SK-N-SH (cell line): Measurements from ENCODE around the gene PPP2R3B. TPM values are rescaled to one million over a fixed set of nuclear protein-coding genes. Genes with fewer than 3 reads are reported as not detected.

Source experiments
- CTCF ChIA-PET: fragments of 300-600, 350-600 bp; formaldehyde crosslinking; extraction: SDS; loops from one replicate; lab custom pipeline; 2021; lab: Yijun Ruan, JAX
- POLR2A ChIA-PET: fragments of 350-600 bp; sonication (Branson Sonifier 250); formaldehyde crosslinking; extraction: SDS; loops from one replicate; lab custom pipeline; 2020; ENCODE audit warnings: antibody characterized with exemption, inconsistent platforms; lab: Yijun Ruan, JAX
- DNase-seq: peaks from one replicate; pipeline ENCODE4 v3.0.0; 2012
- H2AFZ ChIP-seq: fragments of 200-600 bp; sonication (generic); 2 replicates; pipeline ENCODE4 v1.8.1; 2016; ENCODE audit warnings: antibody characterized with exemption, mild to moderate bottlenecking, low read depth
- H3F3A ChIP-seq: fragments of 200-600 bp; sonication (generic); replicated peaks from 2 replicates; pipeline ENCODE3; 2016; ENCODE audit warnings: antibody characterized with exemption, mild to moderate bottlenecking; ENCODE audit not compliant: insufficient read depth
- H3K27ac ChIP-seq, 2 experiments: fragments of 200-500 bp in 1 of 2; fragments of 200-600 bp in 1 of 2; sonication (Bioruptor generic) in 1 of 2; sonication (generic), shearing (Covaris generic) in 1 of 2; 2 replicates each; pipeline versions ENCODE4 v1.5.1 to v1.6.1; 2014 to 2016; ENCODE audit warnings: low read depth in 2 of 2, inconsistent platforms in 1 of 2, low read length in 1 of 2, mild to moderate bottlenecking in 1 of 2, mixed read lengths in 1 of 2
- H3K27me3 ChIP-seq: fragments of 200-600 bp; sonication (generic), shearing (Covaris generic); 2 replicates; pipeline ENCODE4 v1.6.1; 2016; ENCODE audit warnings: mixed run types; ENCODE audit not compliant: insufficient read depth
- H3K36me3 ChIP-seq, 2 experiments: fragments of 200-500 bp in 1 of 2; fragments of 200-600 bp in 1 of 2; sonication (Bioruptor generic) in 1 of 2; sonication (generic) in 1 of 2; replicated peaks in 1 of 2; 2 replicates each; pipeline versions ENCODE3 to v1.5.1; 2014 to 2016; ENCODE audit warnings: low read length in 1 of 2, mild to moderate bottlenecking in 1 of 2; ENCODE audit not compliant: insufficient read depth in 2 of 2, control insufficient read depth in 1 of 2
- H3K4me1 ChIP-seq, 2 experiments: fragments of 200-500 bp in 1 of 2; fragments of 200-600 bp in 1 of 2; sonication (Bioruptor generic) in 1 of 2; sonication (generic), shearing (Covaris generic) in 1 of 2; 2 replicates each; pipeline versions ENCODE4 v1.5.1 to v1.6.1; 2014 to 2016; ENCODE audit warnings: low read depth in 1 of 2, low read length in 1 of 2, mixed run types in 1 of 2; ENCODE audit not compliant: insufficient read depth in 2 of 2, control insufficient read depth in 1 of 2
- H3K4me2 ChIP-seq: fragments of 200-600 bp; sonication (generic), shearing (Covaris generic); 2 replicates; pipeline ENCODE4 v1.6.1; 2017; ENCODE audit warnings: mixed run types
- H3K4me3 ChIP-seq, 2 experiments: fragments of 200-500 bp in 1 of 2; fragments of 200-600 bp in 1 of 2; sonication (Bioruptor generic) in 1 of 2; sonication (generic), shearing (Covaris generic) in 1 of 2; 2 replicates each; pipeline versions ENCODE4 v1.5.1 to v1.8.1; 2014 to 2016; ENCODE audit warnings: low read depth in 2 of 2, inconsistent platforms in 1 of 2, low read length in 1 of 2, mild to moderate bottlenecking in 1 of 2, mixed read lengths in 1 of 2, moderate library complexity in 1 of 2
- H3K79me2 ChIP-seq: fragments of 200-600 bp; sonication (generic); 2 replicates; pipeline ENCODE4 v1.8.1; 2017; ENCODE audit warnings: mild to moderate bottlenecking; ENCODE audit not compliant: insufficient read depth
- H3K9ac ChIP-seq: fragments of 200-600 bp; sonication (generic); 2 replicates; pipeline ENCODE4 v1.6.1; 2017; ENCODE audit warnings: mixed run types
- H3K9me2 ChIP-seq: fragments of 200-600 bp; sonication (generic); 2 replicates; pipeline ENCODE4 v1.6.1; 2017; ENCODE audit warnings: mixed run types
- H3K9me3 ChIP-seq: fragments of 200-600 bp; sonication (generic); 2 replicates; pipeline ENCODE4 v1.6.1; 2017; ENCODE audit warnings: mixed run types, mild to moderate bottlenecking, moderate library complexity
- H4K20me1 ChIP-seq: fragments of 200-600 bp; sonication (generic); 2 replicates; pipeline ENCODE4 v1.6.1; 2017; ENCODE audit warnings: mild to moderate bottlenecking, mixed run types; ENCODE audit not compliant: insufficient read depth
- ELF1 ChIP-seq: IDR thresholded peaks from 2 replicates; pipeline ENCODE4 v1.4.0; 2012
- EP300 ChIP-seq, 2 experiments: IDR thresholded peaks; 2 replicates each; pipeline versions ENCODE4 v1.4.0 to v1.6.1; 2012; ENCODE audit warnings: borderline replicate concordance in 1 of 2, low read depth in 1 of 2, low read length in 1 of 2
- MXI1 ChIP-seq: IDR thresholded peaks from 2 replicates; pipeline ENCODE4 v1.6.1; 2012; ENCODE audit warnings: mild to moderate bottlenecking, low read depth, low read length, improper control_type of control experiment
- RAD21 ChIP-seq: IDR thresholded peaks from 2 replicates; pipeline ENCODE4 v1.6.1; 2012; ENCODE audit warnings: mild to moderate bottlenecking, low read length
- RFX5 ChIP-seq: IDR thresholded peaks from 2 replicates; pipeline ENCODE4 v1.6.1; 2012; ENCODE audit warnings: mild to moderate bottlenecking, improper control_type of control experiment, low read length
- RXRA ChIP-seq: IDR thresholded peaks from 2 replicates; pipeline ENCODE4 v1.4.0; 2012; ENCODE audit warnings: low read depth, mild to moderate bottlenecking, borderline replicate concordance
- TCF12 ChIP-seq: IDR thresholded peaks from 2 replicates; pipeline ENCODE4 v1.4.0; 2012
- TEAD4 ChIP-seq: IDR thresholded peaks from 2 replicates; pipeline ENCODE4 v1.4.0; 2012; ENCODE audit warnings: mild to moderate bottlenecking, borderline replicate concordance; ENCODE audit not compliant: insufficient read depth
- USF2 ChIP-seq: fragments of 150-350 bp; IDR thresholded peaks from 2 replicates; pipeline ENCODE4 v1.6.1; 2017; ENCODE audit warnings: antibody characterized with exemption, low read length, low read depth, borderline replicate concordance
- YY1 ChIP-seq: IDR thresholded peaks from 2 replicates; pipeline ENCODE4 v1.4.0; 2012; ENCODE audit warnings: low read depth, mild to moderate bottlenecking
- ZBTB33 ChIP-seq: IDR thresholded peaks from 2 replicates; pipeline ENCODE4 v1.4.0; 2012; ENCODE audit warnings: low read depth, borderline replicate concordance
- WGBS: methylation state at CpG from one replicate; pipeline ENCODE4 v1.1.6; 2017; ENCODE audit warnings: low lambda C conversion rate; 5-methylcytosine and 5-hydroxymethylcytosine counted together
- polyA plus RNA-seq, 3 experiments: library from polyadenylated mRNA; depleted of rRNA; stranded (reverse); fragments of >200 nt; gene quantifications; 2 replicates each; pipeline ENCODE4 v1.2.3, GENCODE V29; 2012

Gene PPP2R3B
- polyA plus RNA-seq, 1 of the 3 experiments (the other 2 are of a cell fraction), result 19.4 TPM

- no peak for TF ChIP-seq EP300 (IDR thresholded peaks at IDR 0.05; ENCODE audit: borderline replicate concordance in 1 of 2, low read depth in 1 of 2, low read length in 1 of 2)
- no peak for TF ChIP-seq USF2
These were observed 40.5 kb downstream of the PPP2R3B start (continued) for GRCh38 chrX:346034-346813.

GRCh38 chrX:345020-345925, 41.4 kb downstream of the PPP2R3B start:
- POLR2A ChIA-PET, result no interaction called here
- Histone ChIP-seq H3K9ac (no peak overlapping the region), H3K4me3 (no peak overlapping the region), H3K9me3 (no peaks in the 10 kb centered on the region), H3K36me3 (peaks cover 2 to 4% of the 10 kb centered on the region in 2 experiments), H3K27ac (no peak overlapping the region), H3K4me1 (no peaks in the 10 kb centered on the region; a peak in 1 of 4 replicates), H2AFZ (no peak overlapping the region), H3K27me3 (no peaks in the 10 kb centered on the region), H3K4me2 (no peak overlapping the region), H3K79me2 (no peaks in the 10 kb centered on the region), H3K9me2 (no peaks in the 10 kb centered on the region), H3F3A (no peaks in the 10 kb centered on the region), H4K20me1 (no peaks in the 10 kb centered on the region)
- 96% methylated on average over 36 of the region's 63 CpGs for WGBS
- DNase-seq, result no peak
- no peak for TF ChIP-seq RFX5
- CTCF ChIA-PET, result no interaction called here

- ChIA-PET POLR2A (no interaction called here), CTCF (no interaction called here)
- no peak overlapping the region for H3K27ac ChIP-seq
- H3K9ac ChIP-seq, result no peak overlapping the region
- H4K20me1 ChIP-seq, result no peaks in the 10 kb centered on the region
- H3K9me2 ChIP-seq, result no peaks in the 10 kb centered on the region
- H3K4me2 ChIP-seq, result no peak overlapping the region
- H3K36me3 ChIP-seq, result peaks cover 2 to 4% of the 10 kb centered on the region in 2 experiments
- H3K4me3 ChIP-seq, result no peak overlapping the region
- no peaks in the 10 kb centered on the region; a peak in 1 of 4 replicates for H3K4me1 ChIP-seq
- no peaks in the 10 kb centered on the region for H3F3A ChIP-seq
- no peaks in the 10 kb centered on the region for H3K9me3 ChIP-seq
- no peak overlapping the region for H2AFZ ChIP-seq
- no peaks in the 10 kb centered on the region for H3K27me3 ChIP-seq
- TF ChIP-seq ZBTB33 (no peak), ELF1 (no peak), RXRA (no peak), RFX5 (no peak), MXI1 (no peak), RAD21 (no peak), TCF12 (no peak), YY1 (no peak), TEAD4 (no peak)
- TF ChIP-seq, all 33 proteins: peak for 0
- no peak for DNase-seq
- H3K79me2 ChIP-seq, result no peaks in the 10 kb centered on the region
- 96% methylated on average over 25 of the region's 47 CpGs for WGBS
These were observed 42.3 kb downstream of the PPP2R3B start for GRCh38 chrX:344371-344901.
